ENCODE data around the gene RAB17.
A peak's percentile ranks its signal among the peaks of the same experiment; 100 is the strongest.
"Not testable (repeated sequence)": the region's sequence is repeated elsewhere in the genome, so short reads cannot be mapped to it uniquely, and the experiment has no call there.

Gene RAB17

DNA sequence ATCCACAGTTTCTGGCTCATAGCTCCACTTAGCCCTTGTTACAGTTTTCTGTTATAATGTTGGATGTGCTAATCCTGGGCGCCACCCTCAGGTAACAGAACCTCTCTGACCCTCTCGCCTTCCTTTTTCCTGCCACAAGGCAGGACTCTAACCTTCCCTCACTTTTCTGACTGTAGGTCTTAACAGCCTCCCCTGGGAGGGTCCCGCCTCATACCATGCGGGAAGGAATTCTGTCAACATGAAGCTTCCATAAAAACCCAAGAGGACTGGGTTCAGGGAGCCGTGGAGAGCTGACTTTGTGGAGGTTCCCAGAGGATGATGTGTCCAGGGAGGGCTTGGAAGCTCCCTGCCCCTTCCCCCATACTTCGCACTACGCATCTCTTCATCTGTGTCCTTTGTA lies 11.9 kb upstream of the RAB17 start:
- Histone ChIP-seq H3K4me3 (ENCODE audit: low read length) (no peak overlapping the region), H3K27me3 (ENCODE audit: control insufficient read depth, insufficient read depth, low read length) (no peaks in the 10 kb centered on the region), H3K9ac (ENCODE audit: low read length) (no peak overlapping the region), H3K9me3 (ENCODE audit: control insufficient read depth, low read length) (no peaks in the 10 kb centered on the region), H3K4me1 (ENCODE audit: control insufficient read depth, insufficient read depth, low read length) (peaks cover 15% of the 10 kb centered on the region), H3K36me3 (ENCODE audit: control insufficient read depth, insufficient read depth, low read length) (no peaks in the 10 kb centered on the region)

DNA sequence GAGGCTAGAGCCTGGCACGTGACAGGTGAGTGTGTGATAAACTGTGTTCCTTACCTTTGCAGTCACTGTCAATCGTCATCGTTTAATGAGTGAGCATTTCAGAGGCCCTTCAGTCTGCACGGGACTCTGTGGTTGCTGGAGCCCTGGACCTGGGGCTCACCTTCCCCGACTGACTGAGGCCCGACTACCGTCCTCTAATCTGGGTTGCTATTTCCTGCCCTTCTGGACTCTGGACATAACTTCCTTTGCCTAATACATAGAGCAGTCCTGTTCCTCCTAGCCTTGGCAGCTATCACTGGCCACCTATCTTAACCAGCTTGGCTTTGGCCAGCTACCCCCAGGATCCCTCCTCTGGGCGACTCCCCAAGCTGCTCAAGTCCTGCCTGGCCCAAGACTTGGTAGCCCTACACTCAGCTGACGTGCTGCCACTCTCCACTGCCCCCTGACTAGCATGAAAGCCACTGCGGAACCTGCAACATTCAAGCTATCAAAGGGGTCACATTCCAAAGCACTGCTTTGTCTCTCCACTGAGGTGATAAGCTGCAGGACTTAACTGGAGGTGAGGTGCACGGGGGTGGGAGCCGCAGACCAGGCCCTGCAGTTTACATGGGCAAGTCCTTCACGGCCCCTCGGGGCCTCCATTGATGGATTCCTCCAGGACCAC lies 11.1 kb upstream of the RAB17 start:
- no peaks in the 10 kb centered on the region for H3K27me3 ChIP-seq (ENCODE audit: control insufficient read depth, insufficient read depth, low read length)

DNA sequence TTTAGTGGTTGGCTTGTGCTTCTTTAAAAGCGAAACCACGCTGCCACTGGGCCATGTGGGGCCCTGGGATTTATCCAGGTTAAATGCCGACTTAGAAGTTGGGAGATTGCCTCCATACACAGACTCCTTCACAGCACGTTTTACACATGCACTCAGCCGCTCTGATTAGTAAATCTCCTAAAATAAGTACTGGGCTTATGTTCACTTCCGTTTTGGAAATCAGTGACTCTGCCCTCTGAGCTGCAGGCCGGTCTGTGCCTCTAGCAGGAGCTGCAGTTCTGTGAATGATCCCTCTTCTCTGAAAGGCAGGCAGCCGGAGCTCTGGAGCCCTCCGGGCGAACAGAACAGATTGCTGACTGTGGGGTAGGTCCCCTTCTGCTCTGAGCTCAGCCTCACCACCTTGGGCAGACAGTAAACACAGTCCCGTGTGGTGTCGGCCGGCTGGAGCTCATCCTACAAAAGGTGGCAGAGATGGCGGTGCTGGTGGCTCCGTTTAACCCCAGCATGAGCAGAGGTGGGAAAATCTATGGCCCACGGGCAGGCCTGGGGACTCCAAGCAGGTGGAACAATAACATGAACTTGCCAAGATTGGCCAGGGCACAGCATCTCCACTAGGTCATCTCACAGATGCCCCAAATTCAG lies 9.8 kb upstream of the RAB17 start:
- H3K4me3 ChIP-seq (ENCODE audit: low read length), result no peak overlapping the region

More for the DNA sequence above, 11.1 kb upstream of the RAB17 start:
- Histone ChIP-seq H3K4me3 (ENCODE audit: low read length) (no peak overlapping the region), H3K9me3 (ENCODE audit: control insufficient read depth, low read length) (no peaks in the 10 kb centered on the region), H3K36me3 (ENCODE audit: control insufficient read depth, insufficient read depth, low read length) (no peaks in the 10 kb centered on the region), H3K9ac (ENCODE audit: low read length) (no peak overlapping the region), H3K4me1 (ENCODE audit: control insufficient read depth, insufficient read depth, low read length) (peaks cover 15% of the 10 kb centered on the region)

DNA sequence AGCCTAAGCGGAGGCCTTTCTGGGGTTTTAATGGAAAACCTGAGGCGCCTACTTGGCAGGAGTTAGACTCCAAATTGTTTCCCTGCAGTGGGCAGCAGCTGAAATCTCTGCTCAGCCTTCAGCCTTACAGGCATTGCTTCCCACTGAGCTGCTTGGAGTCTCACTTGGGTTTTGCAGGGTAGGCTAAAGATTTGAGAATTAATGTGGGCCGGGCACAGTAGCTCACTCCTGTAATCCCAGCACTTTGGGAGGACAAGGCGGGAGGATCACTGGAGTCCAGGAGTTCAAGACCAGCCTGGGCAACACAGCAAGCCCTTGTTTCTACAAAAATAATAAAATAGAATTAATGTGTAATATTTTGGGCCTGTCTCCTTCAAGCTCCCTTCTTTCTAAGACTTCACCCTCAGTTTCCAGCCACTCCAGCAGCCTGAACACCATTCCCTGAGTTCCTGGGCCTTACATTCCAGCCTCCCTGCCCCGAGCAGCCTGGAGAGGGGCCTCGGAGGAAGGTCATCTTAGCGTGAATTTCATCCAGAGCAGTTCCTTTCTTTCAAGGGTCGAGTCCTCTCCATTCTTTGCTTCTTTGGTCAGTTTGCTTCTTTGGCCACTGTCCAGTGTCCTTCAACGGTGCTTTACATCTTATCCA lies 9.1 kb upstream of the RAB17 start:
- H3K4me3 ChIP-seq (ENCODE audit: low read length), result no peak overlapping the region
- no peaks in the 10 kb centered on the region for H3K36me3 ChIP-seq (ENCODE audit: control insufficient read depth, insufficient read depth, low read length)
- no peaks in the 10 kb centered on the region for H3K9me3 ChIP-seq (ENCODE audit: control insufficient read depth, low read length)
- H3K27me3 ChIP-seq (ENCODE audit: control insufficient read depth, insufficient read depth, low read length), result no peaks in the 10 kb centered on the region
- peaks cover 25% of the 10 kb centered on the region for H3K4me1 ChIP-seq (ENCODE audit: control insufficient read depth, insufficient read depth, low read length)
- peak overlapping the region; percentile 1 for H3K9ac ChIP-seq (ENCODE audit: low read length)

More for the DNA sequence above, 9.8 kb upstream of the RAB17 start:
- Histone ChIP-seq H3K4me1 (ENCODE audit: control insufficient read depth, insufficient read depth, low read length) (peaks cover 17% of the 10 kb centered on the region), H3K9me3 (ENCODE audit: control insufficient read depth, low read length) (no peaks in the 10 kb centered on the region), H3K9ac (ENCODE audit: low read length) (peak overlapping the region; percentile 1), H3K27me3 (ENCODE audit: control insufficient read depth, insufficient read depth, low read length) (no peaks in the 10 kb centered on the region), H3K36me3 (ENCODE audit: control insufficient read depth, insufficient read depth, low read length) (no peaks in the 10 kb centered on the region)

DNA sequence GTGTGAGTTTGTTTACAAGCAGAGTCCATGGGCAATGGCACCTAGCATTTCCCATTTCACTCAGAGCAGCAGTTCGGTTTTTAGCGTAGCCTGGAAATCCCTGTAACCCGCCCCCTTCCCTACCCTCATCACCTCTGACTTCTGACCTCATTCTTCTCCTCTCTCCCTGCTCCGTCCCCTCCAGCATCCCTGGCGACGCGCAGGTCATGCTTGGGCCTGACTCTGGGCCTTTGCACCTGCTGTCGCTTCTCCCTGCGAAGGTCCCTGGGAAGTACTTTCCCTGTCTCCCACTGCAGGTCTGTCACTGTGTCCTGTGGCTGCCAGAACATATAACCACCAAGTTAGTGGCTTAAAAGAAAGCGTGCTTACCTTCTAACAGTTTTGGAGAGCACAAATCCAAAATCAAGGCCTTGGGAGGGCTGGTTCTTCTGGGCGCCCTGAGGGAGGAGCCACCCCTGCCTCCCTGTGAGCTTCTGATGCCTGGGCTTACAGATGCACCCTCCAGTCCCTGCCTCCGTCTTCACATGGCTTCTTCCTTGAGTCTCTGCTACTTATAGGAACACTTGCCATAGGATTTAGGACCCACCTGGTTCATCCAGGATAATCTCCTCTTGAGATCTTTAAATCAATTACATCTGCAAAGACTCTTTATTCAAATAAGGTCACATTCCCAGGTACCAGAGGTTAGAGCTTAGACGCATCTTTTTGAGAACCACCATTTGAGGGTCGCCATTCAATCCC lies 8.1 kb upstream of the RAB17 start:
- Histone ChIP-seq H3K9ac (ENCODE audit: low read length) (no peak overlapping the region), H3K9me3 (ENCODE audit: control insufficient read depth, low read length) (no peaks in the 10 kb centered on the region), H3K4me3 (ENCODE audit: low read length) (no peak overlapping the region), H3K36me3 (ENCODE audit: control insufficient read depth, insufficient read depth, low read length) (no peaks in the 10 kb centered on the region), H3K4me1 (ENCODE audit: control insufficient read depth, insufficient read depth, low read length) (peaks cover 24% of the 10 kb centered on the region), H3K27me3 (ENCODE audit: control insufficient read depth, insufficient read depth, low read length) (no peaks in the 10 kb centered on the region)

DNA sequence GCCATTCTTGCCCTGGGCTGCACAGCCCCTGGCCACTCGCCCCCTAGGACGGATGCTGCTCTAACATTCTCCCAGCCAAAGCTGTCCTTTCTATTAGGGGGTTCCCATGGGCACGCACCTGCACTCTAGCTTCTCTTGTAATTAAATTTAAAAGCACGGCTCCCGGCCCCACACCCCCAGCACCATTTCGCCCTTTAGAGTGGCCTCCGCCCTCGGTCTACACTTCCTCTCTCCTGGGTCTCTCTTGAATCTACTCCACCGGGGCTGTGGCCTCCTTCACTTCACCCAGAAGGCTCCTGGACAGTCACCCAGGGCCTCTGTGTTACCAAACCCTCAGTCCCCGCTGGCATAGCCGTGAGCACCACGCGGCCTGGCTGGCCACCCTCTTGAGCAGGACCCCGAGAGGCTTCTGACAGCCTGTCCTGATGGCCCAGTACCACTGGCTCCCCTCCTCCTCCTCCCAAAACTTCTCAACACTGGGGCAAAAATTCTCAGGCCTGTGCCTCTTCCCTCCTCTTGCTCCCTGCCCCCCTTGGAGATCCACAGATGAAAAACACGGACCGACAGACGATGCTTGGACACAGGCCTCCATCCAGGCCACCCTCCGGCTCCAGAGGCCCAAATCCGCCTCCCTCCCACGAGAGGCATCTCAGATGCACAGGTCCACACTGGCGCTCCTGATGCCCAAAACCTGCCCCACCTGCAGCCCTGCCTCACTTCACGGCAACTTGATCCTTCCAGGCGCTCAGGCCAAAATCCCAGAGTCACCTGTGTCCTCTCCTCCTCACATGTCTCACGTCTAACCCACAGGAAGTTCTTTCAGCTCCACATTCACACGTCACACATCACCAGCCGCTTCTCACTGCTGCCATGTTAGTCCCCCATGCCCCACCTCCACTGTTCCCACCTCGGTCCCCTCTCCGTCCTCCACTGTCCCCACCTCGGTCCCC lies 6.9 kb upstream of the RAB17 start:
- no peaks in the 10 kb centered on the region for H3K27me3 ChIP-seq (ENCODE audit: control insufficient read depth, insufficient read depth, low read length)
- H3K4me3 ChIP-seq (ENCODE audit: low read length), result no peak overlapping the region
- H3K4me1 ChIP-seq (ENCODE audit: control insufficient read depth, insufficient read depth, low read length), result peaks cover 24% of the 10 kb centered on the region
- no peaks in the 10 kb centered on the region for H3K9me3 ChIP-seq (ENCODE audit: control insufficient read depth, low read length)
- H3K36me3 ChIP-seq (ENCODE audit: control insufficient read depth, insufficient read depth, low read length), result no peaks in the 10 kb centered on the region
- no peak overlapping the region for H3K9ac ChIP-seq (ENCODE audit: low read length)

DNA sequence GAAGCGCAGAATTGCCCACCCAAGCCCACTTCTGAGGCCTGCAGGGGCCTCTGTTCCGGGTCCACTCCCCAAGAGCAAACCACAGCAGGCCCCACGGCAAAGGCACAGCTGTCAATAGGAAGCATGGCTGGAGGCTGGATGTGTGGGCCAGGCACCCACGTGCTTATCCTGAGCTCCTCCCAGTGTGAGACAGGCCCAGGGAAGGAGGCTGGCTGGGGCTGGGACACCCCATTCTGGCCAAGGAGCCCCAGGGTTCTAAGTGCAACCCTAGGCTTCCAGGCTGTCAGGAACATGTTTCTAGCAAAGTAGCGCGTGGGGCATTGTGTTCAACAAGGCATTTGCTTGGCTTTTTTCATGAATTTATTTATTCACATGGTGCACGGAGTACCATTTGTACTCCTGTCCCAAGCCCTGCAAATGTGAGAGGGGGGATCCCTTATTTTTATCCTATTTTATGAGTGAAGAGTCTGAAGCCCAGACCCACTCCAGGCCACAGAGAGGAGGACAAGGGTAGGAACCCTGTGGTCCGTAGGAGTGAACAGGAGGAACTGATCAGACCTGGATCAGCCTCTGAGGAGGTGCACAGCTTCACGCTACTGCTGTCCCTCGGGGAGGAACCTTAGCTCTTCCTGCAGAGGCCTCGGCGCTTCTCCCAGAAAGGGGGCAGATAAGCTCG lies 6.1 kb upstream of the RAB17 start:
- H3K9me3 ChIP-seq (ENCODE audit: control insufficient read depth, low read length), result no peaks in the 10 kb centered on the region
- H3K27me3 ChIP-seq (ENCODE audit: control insufficient read depth, insufficient read depth, low read length), result no peaks in the 10 kb centered on the region
- H3K4me3 ChIP-seq (ENCODE audit: low read length), result no peak overlapping the region
- no peaks in the 10 kb centered on the region for H3K36me3 ChIP-seq (ENCODE audit: control insufficient read depth, insufficient read depth, low read length)
- H3K4me1 ChIP-seq (ENCODE audit: control insufficient read depth, insufficient read depth, low read length), result peaks cover 24% of the 10 kb centered on the region
- H3K9ac ChIP-seq (ENCODE audit: low read length), result no peak overlapping the region

DNA sequence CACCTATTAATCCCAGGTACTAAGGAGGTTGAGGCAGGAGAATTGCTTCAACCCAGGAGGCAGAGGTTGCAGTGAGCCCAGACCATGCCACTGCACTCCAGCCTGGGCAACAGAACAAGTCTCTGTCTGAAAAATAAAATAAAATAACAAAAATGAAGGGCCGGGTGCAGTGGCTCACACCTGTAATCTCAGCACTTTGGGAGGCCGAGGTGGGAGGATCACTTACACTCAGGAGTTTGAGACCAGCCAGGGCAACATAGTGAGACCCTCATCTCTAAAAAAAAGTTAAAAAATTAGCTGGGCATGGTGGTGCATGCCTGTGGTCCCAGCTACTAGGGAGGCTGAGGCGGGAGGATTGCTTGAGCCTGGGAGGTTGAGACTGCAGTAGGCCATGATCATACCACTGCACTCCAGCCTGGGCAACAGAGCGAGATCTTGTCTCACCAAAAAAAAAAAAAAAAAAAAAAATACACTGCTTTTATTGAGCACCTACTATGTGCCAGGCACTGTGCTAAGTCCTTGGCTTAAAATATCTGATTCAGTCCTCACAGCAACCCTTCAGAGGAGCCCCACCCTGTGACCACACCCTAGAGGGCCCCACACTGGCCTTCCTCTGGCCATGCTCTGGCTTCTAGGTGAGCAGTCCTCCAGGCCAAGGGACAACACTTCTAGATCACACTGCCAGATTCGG lies 5.4 kb upstream of the RAB17 start:
- not testable (repeated sequence) for H3K27me3 ChIP-seq (ENCODE audit: control insufficient read depth, insufficient read depth, low read length); H3K9ac ChIP-seq (ENCODE audit: low read length); H3K36me3 ChIP-seq (ENCODE audit: control insufficient read depth, insufficient read depth, low read length); H3K4me3 ChIP-seq (ENCODE audit: low read length); H3K9me3 ChIP-seq (ENCODE audit: control insufficient read depth, low read length)
- H3K4me1 ChIP-seq (ENCODE audit: control insufficient read depth, insufficient read depth, low read length), result peaks cover 29% of the 10 kb centered on the region

DNA sequence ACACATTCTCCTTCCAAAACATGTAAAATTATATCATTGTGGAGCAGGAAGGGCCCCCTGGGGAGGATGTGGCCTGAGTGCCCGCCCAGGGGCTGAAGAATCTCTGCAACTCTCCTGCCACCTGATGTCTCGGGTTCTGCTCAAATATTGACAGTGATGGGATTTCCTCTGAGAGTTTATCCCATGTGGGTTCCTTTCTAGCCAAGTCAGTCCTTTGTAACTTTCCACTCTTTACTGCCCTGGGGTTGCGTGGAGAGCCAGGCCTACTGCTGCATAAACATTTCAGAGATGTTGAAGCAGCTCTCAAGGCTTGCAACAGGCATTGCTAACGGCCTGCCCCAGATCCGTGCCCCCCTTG lies 4.0 kb upstream of the RAB17 start:
- H3K27me3 ChIP-seq (ENCODE audit: control insufficient read depth, insufficient read depth, low read length), result no peaks in the 10 kb centered on the region
- H3K9me3 ChIP-seq (ENCODE audit: control insufficient read depth, low read length), result no peaks in the 10 kb centered on the region
- H3K36me3 ChIP-seq (ENCODE audit: control insufficient read depth, insufficient read depth, low read length), result no peaks in the 10 kb centered on the region
- H3K9ac ChIP-seq (ENCODE audit: low read length), result no peak overlapping the region
- peaks cover 20% of the 10 kb centered on the region for H3K4me1 ChIP-seq (ENCODE audit: control insufficient read depth, insufficient read depth, low read length)
- no peak overlapping the region for H3K4me3 ChIP-seq (ENCODE audit: low read length)

DNA sequence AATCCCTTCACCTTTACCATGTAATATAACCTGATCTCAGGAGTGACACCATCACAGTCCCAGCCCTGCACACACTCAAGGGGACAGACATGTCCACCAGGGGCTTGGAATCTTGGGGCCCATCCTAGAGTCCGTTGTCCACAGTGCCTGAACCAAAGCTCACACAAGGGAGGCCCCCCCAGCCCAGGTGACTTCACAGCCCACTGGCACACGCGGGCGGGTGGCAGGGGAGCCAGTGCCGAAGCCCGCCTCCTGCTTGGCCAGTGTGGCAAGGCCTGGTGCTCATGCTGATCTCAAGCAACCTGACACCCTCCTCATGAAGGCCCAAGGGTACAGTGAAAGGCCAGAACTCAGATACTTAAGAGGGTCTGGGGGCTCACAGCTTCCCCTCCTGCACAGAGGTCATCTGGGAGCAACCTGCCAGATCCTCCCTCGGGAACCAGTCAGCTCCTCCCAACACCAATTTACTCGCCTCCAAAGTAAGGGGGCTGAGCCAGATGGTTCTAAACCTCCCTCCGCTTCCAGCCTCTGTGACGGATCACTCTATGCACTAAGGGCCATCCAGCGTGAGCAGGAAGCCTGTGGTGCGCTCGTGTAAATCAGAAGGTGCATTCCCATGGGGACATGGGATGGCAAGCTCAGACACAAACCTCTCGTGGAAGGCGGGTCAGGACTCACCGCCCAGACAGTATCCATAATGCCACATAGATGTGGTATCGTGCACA lies 3.2 kb upstream of the RAB17 start:
- Histone ChIP-seq H3K9me3 (ENCODE audit: control insufficient read depth, low read length) (no peaks in the 10 kb centered on the region), H3K36me3 (ENCODE audit: control insufficient read depth, insufficient read depth, low read length) (no peaks in the 10 kb centered on the region), H3K4me3 (ENCODE audit: low read length) (no peak overlapping the region), H3K4me1 (ENCODE audit: control insufficient read depth, insufficient read depth, low read length) (peaks cover 20% of the 10 kb centered on the region), H3K27me3 (ENCODE audit: control insufficient read depth, insufficient read depth, low read length) (no peaks in the 10 kb centered on the region), H3K9ac (ENCODE audit: low read length) (no peak overlapping the region)

Measured in mucosa of stomach (tissue), 1 donor.